Smooth muscle cell of the pulmonary artery (primary cell): ENCODE results near the gene BRINP2. TPM values are rescaled to one million over a fixed set of nuclear protein-coding genes. Genes with fewer than 3 reads are reported as not detected.

ENCODE experiments used
- total RNA-seq: library from RNA; depleted of rRNA; stranded (reverse); fragments of >200 nt; gene quantifications from 2 replicates; pipeline ENCODE4 v1.2.3, GENCODE V29; 2014

The BRINP2 gene, protein sequence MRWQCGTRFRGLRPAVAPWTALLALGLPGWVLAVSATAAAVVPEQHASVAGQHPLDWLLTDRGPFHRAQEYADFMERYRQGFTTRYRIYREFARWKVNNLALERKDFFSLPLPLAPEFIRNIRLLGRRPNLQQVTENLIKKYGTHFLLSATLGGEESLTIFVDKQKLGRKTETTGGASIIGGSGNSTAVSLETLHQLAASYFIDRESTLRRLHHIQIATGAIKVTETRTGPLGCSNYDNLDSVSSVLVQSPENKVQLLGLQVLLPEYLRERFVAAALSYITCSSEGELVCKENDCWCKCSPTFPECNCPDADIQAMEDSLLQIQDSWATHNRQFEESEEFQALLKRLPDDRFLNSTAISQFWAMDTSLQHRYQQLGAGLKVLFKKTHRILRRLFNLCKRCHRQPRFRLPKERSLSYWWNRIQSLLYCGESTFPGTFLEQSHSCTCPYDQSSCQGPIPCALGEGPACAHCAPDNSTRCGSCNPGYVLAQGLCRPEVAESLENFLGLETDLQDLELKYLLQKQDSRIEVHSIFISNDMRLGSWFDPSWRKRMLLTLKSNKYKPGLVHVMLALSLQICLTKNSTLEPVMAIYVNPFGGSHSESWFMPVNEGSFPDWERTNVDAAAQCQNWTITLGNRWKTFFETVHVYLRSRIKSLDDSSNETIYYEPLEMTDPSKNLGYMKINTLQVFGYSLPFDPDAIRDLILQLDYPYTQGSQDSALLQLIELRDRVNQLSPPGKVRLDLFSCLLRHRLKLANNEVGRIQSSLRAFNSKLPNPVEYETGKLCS
- total RNA-seq: 0.07 TPM in 1 of 2 replicates, not detected in the other

DNA sequence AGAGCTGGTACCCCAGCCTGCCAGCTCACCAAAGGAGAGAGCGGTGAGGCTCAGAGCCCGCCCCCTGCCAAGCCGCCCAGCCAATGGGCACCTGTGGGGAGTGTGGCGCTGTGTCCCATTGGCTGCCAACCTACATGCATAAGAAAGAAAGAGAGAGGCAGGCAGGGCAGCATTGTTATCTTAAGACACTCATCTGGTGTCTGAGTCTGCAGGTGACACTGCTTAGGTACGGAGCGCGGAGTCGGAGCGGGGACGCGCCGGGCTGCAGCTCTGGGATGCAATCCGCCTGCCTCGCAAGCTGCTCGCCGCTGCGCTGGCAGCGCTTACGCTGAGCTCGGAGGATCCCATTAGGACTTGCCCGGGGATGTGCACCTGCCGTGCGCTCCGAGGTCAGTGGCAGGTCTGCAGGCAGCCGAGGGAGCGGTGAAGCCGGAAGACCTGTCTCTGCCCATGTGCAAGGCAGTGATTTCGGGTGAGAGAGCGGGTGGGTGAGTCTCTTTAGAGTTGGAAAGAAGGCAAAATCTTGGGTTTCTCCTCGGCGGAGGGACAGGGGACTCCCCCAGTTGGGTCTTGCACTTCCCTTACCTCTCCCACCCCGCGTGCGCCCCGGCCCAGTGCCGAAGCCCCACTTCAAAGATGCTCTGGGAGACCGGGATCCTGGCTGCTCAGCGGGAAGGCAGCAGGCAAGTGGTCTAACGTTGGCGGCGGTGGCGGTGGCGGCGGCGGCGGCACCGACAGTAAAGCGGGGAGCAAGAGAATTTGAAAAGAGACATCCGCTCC is at the start of gene BRINP2:
TSS of gene BRINP2 (plus strand) at position 203 of the 780 bp plus-strand sequence. CDS start 58,919 bp downstream, outside the sequence.

DNA sequence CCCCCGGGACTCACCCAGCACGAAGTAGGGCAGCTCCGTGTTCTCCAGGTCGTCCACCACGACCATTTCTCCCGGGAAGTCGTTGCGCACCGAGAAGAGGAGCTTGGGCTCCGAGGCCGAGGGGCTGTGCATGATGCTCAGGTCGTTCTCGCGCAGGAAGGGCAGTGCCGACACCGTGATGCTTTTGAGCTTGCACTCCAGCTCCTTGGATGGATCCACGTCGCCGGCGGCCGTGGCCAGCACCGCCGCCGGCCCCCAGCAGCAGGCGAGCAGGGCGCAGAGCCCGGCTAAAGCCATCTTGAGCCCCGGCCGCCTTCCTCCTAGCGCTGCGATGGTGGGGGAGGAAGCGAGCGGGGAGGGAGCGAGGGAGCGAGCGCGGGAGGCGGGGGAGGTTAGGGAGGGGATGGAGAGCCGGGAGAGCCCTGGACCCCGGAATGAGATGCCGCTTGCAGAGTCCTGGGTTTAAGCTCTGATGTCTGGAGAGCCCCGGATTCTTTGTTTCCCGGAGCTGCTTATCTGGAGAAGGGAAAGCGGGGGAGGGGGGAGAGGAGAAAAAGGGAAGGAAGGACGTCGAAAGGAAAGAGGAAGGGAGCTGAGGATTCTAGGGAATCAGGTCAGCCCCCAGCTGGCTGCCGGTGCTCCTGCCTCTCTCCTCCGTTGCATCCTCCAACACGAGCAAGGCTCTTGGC is 6.2 kb upstream of the BRINP2 start, which contains the start of gene ASTN1:
TSS of gene ASTN1 (minus strand) at position 333 of the 689 bp plus-strand sequence. CDS start at position 297, 36 bp downstream.

Other genes with a start within 250 kb of the BRINP2 start
- under 0.01 and 0.03 TPM in 2 replicates for gene ASTN1, start 6.2 kb upstream of the BRINP2 start, total RNA-seq